SU-DHL-6 (cell line): Measurements from ENCODE around the gene MEX3D.
A peak's percentile ranks its signal among the peaks of the same experiment; 100 is the strongest.

ENCODE experiments used
- H2AFZ ChIP-seq: fragments of 200-600 bp; sonication (generic); 2 replicates; pipeline ENCODE4 v1.6.1; 2014; ENCODE audit warnings: low read depth, mild to moderate bottlenecking, moderate library complexity, mixed read lengths, antibody characterized with exemption, low read length; ENCODE audit not compliant: severe bottlenecking
- H3F3A ChIP-seq: fragments of 200-600 bp; shearing (Covaris generic); 2 replicates; pipeline ENCODE4 v1.6.0; 2016; ENCODE audit warnings: antibody characterized with exemption, mild to moderate bottlenecking; ENCODE audit not compliant: insufficient read depth
- H3K27ac ChIP-seq: fragments of 200-600 bp; sonication (generic); 2 replicates; pipeline ENCODE4 v1.5.1; 2016; ENCODE audit warnings: low read depth, mild to moderate bottlenecking, low read length, moderate library complexity, mixed read lengths
- H3K27me3 ChIP-seq: fragments of 200-600 bp; sonication (generic), shearing (Covaris generic); 2 replicates; pipeline ENCODE4 v1.6.0; 2014; ENCODE audit warnings: mild to moderate bottlenecking, low read length
- H3K36me3 ChIP-seq: fragments of 200-600 bp; sonication (generic); 2 replicates; pipeline ENCODE4 v1.6.1; 2014; ENCODE audit warnings: mild to moderate bottlenecking, low read length, mixed read lengths
- H3K4me2 ChIP-seq: fragments of 300-600, 200-600 bp; shearing (Covaris generic), sonication (generic); 2 replicates; pipeline ENCODE4 v1.6.0; 2014; ENCODE audit warnings: low read length, low read depth, mild to moderate bottlenecking; ENCODE audit not compliant: poor library complexity, severe bottlenecking
- H3K4me3 ChIP-seq: fragments of 200-600 bp; sonication (generic); 2 replicates; pipeline ENCODE4 v1.5.1; 2014; ENCODE audit warnings: antibody characterized with exemption, low read length, mild to moderate bottlenecking, mixed read lengths; ENCODE audit not compliant: insufficient read depth, poor library complexity, severe bottlenecking
- H3K79me2 ChIP-seq: fragments of 200-600 bp; sonication (generic); 2 replicates; pipeline ENCODE4 v1.6.1; 2014; ENCODE audit warnings: mild to moderate bottlenecking, low read length, moderate library complexity; ENCODE audit not compliant: insufficient read depth
- H3K9ac ChIP-seq: fragments of 200-600 bp; sonication (generic); 2 replicates; pipeline ENCODE4 v1.7.0; 2014; ENCODE audit warnings: mild to moderate bottlenecking, low read length
- H3K9me2 ChIP-seq: fragments of 200-600 bp; sonication (generic); replicated peaks from 2 replicates; pipeline ENCODE4 v1.6.1; 2014; ENCODE audit warnings: low read length; ENCODE audit not compliant: insufficient read depth
- H3K9me3 ChIP-seq: fragments of 200-600 bp; sonication (generic); 2 replicates; pipeline ENCODE4 v1.6.1; 2014; ENCODE audit warnings: low read length, mixed read lengths; ENCODE audit not compliant: insufficient read depth
- H4K20me1 ChIP-seq: fragments of 200-600 bp; sonication (generic); 2 replicates; pipeline ENCODE4 v1.6.1; 2014; ENCODE audit warnings: low read depth, mild to moderate bottlenecking, antibody characterized with exemption, low read length, moderate library complexity, mixed read lengths
- EZH2phosphoT487 ChIP-seq: fragments of 200-600 bp; sonication (generic), shearing (Covaris generic); conservative IDR thresholded peaks from 2 replicates; pipeline ENCODE4 v1.6.1; 2018; ENCODE audit warnings: mild to moderate bottlenecking, antibody characterized with exemption, low read length, moderate library complexity, mixed read lengths
- TF ChIP-seq, protein P1 (sequence below): fragments of 200-600 bp; sonication (generic); IDR thresholded peaks from one replicate; pipeline ENCODE4 v1.5.1; 2017; ENCODE audit warnings: antibody characterized with exemption, mild to moderate bottlenecking, low read length, moderate library complexity; ENCODE audit not compliant: insufficient read depth, poor library complexity, severe bottlenecking

The MEX3D gene

DNA sequence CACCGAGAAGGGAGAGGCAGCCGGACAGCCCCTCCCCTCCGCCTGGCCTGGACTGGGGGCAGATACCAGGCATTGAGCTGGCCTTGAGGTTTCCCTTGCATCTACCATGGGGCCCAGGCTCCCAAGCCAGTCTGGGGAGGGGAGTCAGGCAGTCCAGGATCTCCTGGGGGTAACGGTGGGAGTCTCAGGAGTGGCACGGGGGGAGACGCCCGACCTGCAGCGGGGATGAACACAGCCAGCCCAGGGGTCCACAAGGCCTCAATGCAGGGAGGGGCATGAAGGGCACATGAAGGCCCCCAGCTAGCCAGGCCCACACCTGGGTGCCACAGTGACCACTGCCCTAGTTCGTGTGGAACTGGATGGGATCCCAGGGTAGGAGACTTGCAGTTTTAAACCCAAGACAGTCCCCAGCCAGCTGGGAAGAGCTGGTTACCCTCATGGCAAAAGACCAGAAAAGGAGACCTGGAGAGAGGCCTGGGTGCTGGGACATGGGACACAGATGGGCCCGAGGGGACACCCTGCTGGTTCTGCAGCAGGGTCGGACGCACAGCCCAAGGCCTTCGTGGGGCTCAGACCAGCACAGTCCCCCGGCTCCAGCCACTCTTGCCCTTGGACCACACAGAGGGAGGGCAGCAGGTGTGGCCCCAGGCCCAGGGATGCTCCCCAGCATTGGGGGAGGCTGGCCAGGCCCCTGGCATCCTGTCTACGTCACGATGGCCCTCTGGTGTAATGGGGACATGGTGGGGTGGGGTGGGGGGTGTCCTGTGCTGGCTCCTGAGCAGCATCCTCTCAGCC lies 41.8 kb upstream of the MEX3D start:
- Histone ChIP-seq H3K9me3 (no peaks in the 10 kb centered on the region), H3K4me3 (no peak overlapping the region), H3F3A (peaks cover 61% of the 10 kb centered on the region), H4K20me1 (no peaks in the 10 kb centered on the region), H3K36me3 (peaks cover 6% of the 10 kb centered on the region; the same call in 1 of the 2 replicates), H3K27me3 (no peaks in the 10 kb centered on the region), H2AFZ (no peak overlapping the region), H3K9ac (no peak overlapping the region), H3K4me2 (no peak overlapping the region), H3K9me2 (no peaks in the 10 kb centered on the region), H3K79me2 (peaks cover 4% of the 10 kb centered on the region), H3K27ac (peak overlapping the region; percentile 93)
- no peak for TF ChIP-seq EZH2phosphoT487
- TF ChIP-seq, protein P1, sequence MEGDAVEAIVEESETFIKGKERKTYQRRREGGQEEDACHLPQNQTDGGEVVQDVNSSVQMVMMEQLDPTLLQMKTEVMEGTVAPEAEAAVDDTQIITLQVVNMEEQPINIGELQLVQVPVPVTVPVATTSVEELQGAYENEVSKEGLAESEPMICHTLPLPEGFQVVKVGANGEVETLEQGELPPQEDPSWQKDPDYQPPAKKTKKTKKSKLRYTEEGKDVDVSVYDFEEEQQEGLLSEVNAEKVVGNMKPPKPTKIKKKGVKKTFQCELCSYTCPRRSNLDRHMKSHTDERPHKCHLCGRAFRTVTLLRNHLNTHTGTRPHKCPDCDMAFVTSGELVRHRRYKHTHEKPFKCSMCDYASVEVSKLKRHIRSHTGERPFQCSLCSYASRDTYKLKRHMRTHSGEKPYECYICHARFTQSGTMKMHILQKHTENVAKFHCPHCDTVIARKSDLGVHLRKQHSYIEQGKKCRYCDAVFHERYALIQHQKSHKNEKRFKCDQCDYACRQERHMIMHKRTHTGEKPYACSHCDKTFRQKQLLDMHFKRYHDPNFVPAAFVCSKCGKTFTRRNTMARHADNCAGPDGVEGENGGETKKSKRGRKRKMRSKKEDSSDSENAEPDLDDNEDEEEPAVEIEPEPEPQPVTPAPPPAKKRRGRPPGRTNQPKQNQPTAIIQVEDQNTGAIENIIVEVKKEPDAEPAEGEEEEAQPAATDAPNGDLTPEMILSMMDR: no peak

GRCh38 chr19:1609103-1609396 lies 40.9 kb upstream of the MEX3D start:
- Histone ChIP-seq H3K4me2 (no peak overlapping the region), H3K27me3 (no peaks in the 10 kb centered on the region), H3K27ac (peak overlapping the region; percentile 93), H3F3A (peaks cover 61% of the 10 kb centered on the region), H2AFZ (no peak overlapping the region), H3K9ac (no peak overlapping the region), H3K4me3 (no peak overlapping the region), H3K9me3 (no peaks in the 10 kb centered on the region), H3K79me2 (peaks cover 12% of the 10 kb centered on the region), H4K20me1 (no peaks in the 10 kb centered on the region), H3K36me3 (peaks cover 6% of the 10 kb centered on the region; the same call in 1 of the 2 replicates), H3K9me2 (no peaks in the 10 kb centered on the region)
- TF ChIP-seq, protein P1: no peak
- no peak for TF ChIP-seq EZH2phosphoT487

GRCh38 chr19:1608359-1609102 lies 40.4 kb upstream of the MEX3D start:
- TF ChIP-seq, protein P1: no peak
- no peak for TF ChIP-seq EZH2phosphoT487
- Histone ChIP-seq H3K27ac (peak overlapping the region; percentile 93), H3F3A (peaks cover 61% of the 10 kb centered on the region)

More at GRCh38 chr19:1608359-1609102, 40.4 kb upstream of the MEX3D start:
- no peaks in the 10 kb centered on the region for H3K9me3 ChIP-seq
- H3K9ac ChIP-seq: no peak overlapping the region
- H4K20me1 ChIP-seq: no peaks in the 10 kb centered on the region
- no peak overlapping the region for H2AFZ ChIP-seq
- H3K27me3 ChIP-seq: no peaks in the 10 kb centered on the region
- peaks cover 6% of the 10 kb centered on the region; the same call in 1 of the 2 replicates for H3K36me3 ChIP-seq
- H3K4me2 ChIP-seq: no peak overlapping the region
- no peaks in the 10 kb centered on the region for H3K9me2 ChIP-seq
- no peak overlapping the region for H3K4me3 ChIP-seq
- peaks cover 17% of the 10 kb centered on the region for H3K79me2 ChIP-seq
